OCI-M2 (cell line): ENCODE data around the gene RNF114.
"Not testable (repeated sequence)": the region's sequence is repeated elsewhere in the genome, so short reads cannot be mapped to it uniquely, and the experiment has no call there.

ENCODE experiments used
- DNase-seq: peaks from one replicate; lab custom pipeline; 2025; ENCODE audit not compliant: unreplicated experiment; lab: John Stamatoyannopoulos, UW

RNF114 gene

GRCh38 chr20:49925901-49926454 lies 10.2 kb upstream of the RNF114 start:
- no peak for DNase-seq

- peak; percentile 38 for DNase-seq
Observed at GRCh38 chr20:49928411-49929141, 7.6 kb upstream of the RNF114 start.

GRCh38 chr20:49929142-49929494 lies 7.1 kb upstream of the RNF114 start:
- no peak for DNase-seq

- no peak for DNase-seq
Observed at GRCh38 chr20:49935746-49936152, 448 bp upstream of the RNF114 start.

GRCh38 chr20:49937027-49937929 lies 1.1 kb downstream of the RNF114 start:
- no peak for DNase-seq

GRCh38 chr20:49938173-49939163 lies 2.3 kb downstream of the RNF114 start:
- DNase-seq, result no peak

- DNase-seq, result no peak
Observed at GRCh38 chr20:49941456-49941855, 5.3 kb downstream of the RNF114 start.

- DNase-seq, result no peak
Observed at GRCh38 chr20:49942303-49942702, 6.1 kb downstream of the RNF114 start.

GRCh38 chr20:49942942-49943341 lies 6.7 kb downstream of the RNF114 start:
- no peak for DNase-seq

GRCh38 chr20:49945306-49945700 lies 9.1 kb downstream of the RNF114 start:
- no peak for DNase-seq

- no peak for DNase-seq
Observed at GRCh38 chr20:49945701-49946477, 9.7 kb downstream of the RNF114 start.

GRCh38 chr20:49948178-49948577 lies 12.0 kb downstream of the RNF114 start:
- no peak for DNase-seq

- no peak for DNase-seq
Observed at GRCh38 chr20:49948809-49949507, 12.8 kb downstream of the RNF114 start.

GRCh38 chr20:49951151-49951550 lies 15.0 kb downstream of the RNF114 start:
- no peak for DNase-seq

- DNase-seq, result no peak
Observed at GRCh38 chr20:49955167-49955566, 19.0 kb downstream of the RNF114 start.

- DNase-seq, result not testable (repeated sequence)
Observed at GRCh38 chr20:49955830-49956396, 19.7 kb downstream of the RNF114 start.

GRCh38 chr20:49956689-49957088 lies 20.5 kb downstream of the RNF114 start:
- no peak for DNase-seq

- DNase-seq, result not testable (repeated sequence)
Observed at GRCh38 chr20:49957089-49957938, 21.1 kb downstream of the RNF114 start.
